HCT116 (cell line): Measurements from ENCODE around the gene P2RX6. TPM values are rescaled to one million over a fixed set of nuclear protein-coding genes. Genes with fewer than 3 reads are reported as not detected.

ENCODE experiments used
- ATAC-seq: fragments of 200-7000 bp; cut with Tn5 transposase; 2 replicates; pipeline ENCODE4 v1.9.1; 2020; ENCODE audit warnings: mild to moderate bottlenecking, moderate library complexity
- BruUV-seq: library from RNA; stranded (reverse); fragments of 400-500 nt; replicated peaks from 2 replicates; lab custom pipeline; 2021; lab: Mats Ljungman, UMichigan
- CTCF ChIA-PET: fragments of 300-600 bp; sonication (Branson Sonifier 250); formaldehyde crosslinking; loops from one replicate; lab custom pipeline; 2021; ENCODE audit warnings: antibody characterized with exemption; lab: Charles Lee
- POLR2A ChIA-PET: fragments of 300-600, 350-600 bp; sonication (Branson Sonifier 250); formaldehyde crosslinking; loops from one replicate; lab custom pipeline; 2021; ENCODE audit warnings: antibody characterized with exemption; lab: Charles Lee
- RAD21 ChIA-PET, 2 experiments: fragments of 300-600 bp; sonication (Branson Sonifier 250); formaldehyde crosslinking; loops; one replicate each; lab custom pipeline; 2023; ENCODE audit warnings: low total read pairs in 2 of 2; ENCODE audit not compliant: uncharacterized antibody in 2 of 2, unreplicated experiment in 2 of 2, low non-redundant PET in 1 of 2; lab: Charles Lee
- DNase-seq: peaks from one replicate; pipeline ENCODE4 v3.0.0-alpha.2; 2010; ENCODE audit warnings: low read depth, low spot score
- H2AFZ ChIP-seq: fragments of 200-600 bp; shearing (Covaris generic), sonication (generic); 2 replicates; pipeline ENCODE4 v1.6.1; 2017; ENCODE audit warnings: low read depth, mixed run types, mixed read lengths, antibody characterized with exemption, low read length; ENCODE audit not compliant: poor library complexity, severe bottlenecking
- H3K27ac ChIP-seq: 2 replicates; pipeline ENCODE4 v1.5.1; 2012; ENCODE audit warnings: low read depth, low read length
- H3K27me3 ChIP-seq: fragments of 200-600 bp; sonication (generic); 2 replicates; pipeline ENCODE4 v1.6.1; 2016; ENCODE audit warnings: mixed run types, low read length, mixed read lengths; ENCODE audit not compliant: insufficient read depth
- H3K36me3 ChIP-seq, 2 experiments: fragments of 200-500 bp in 1 of 2; fragments of 200-600 bp in 1 of 2; sonication (Bioruptor generic) in 1 of 2; sonication (generic) in 1 of 2; 2 replicates each; pipeline versions ENCODE4 v1.5.1 to v1.6.1; 2014 to 2016; ENCODE audit warnings: low read length in 2 of 2, inconsistent platforms in 1 of 2, mixed read lengths in 1 of 2, mixed run types in 1 of 2; ENCODE audit not compliant: insufficient read depth in 2 of 2, control insufficient read depth in 1 of 2
- H3K4me1 ChIP-seq, 2 experiments: fragments of 200-600 bp in 1 of 2; sonication (generic) in 1 of 2; 2 replicates each; pipeline versions ENCODE4 v1.5.1 to v1.6.1; 2012 to 2017; ENCODE audit warnings: low read length in 2 of 2, inconsistent platforms in 1 of 2, mild to moderate bottlenecking in 1 of 2, mixed read lengths in 1 of 2, mixed run types in 1 of 2, moderate library complexity in 1 of 2; ENCODE audit not compliant: insufficient read depth in 2 of 2, control insufficient read depth in 1 of 2
- H3K4me2 ChIP-seq: fragments of 200-600 bp; sonication (generic); 2 replicates; pipeline ENCODE4 v1.6.1; 2017; ENCODE audit warnings: mixed run types, low read length, mixed read lengths
- H3K4me3 ChIP-seq, 2 experiments: fragments of 200-600 bp in 1 of 2; sonication (generic) in 1 of 2; replicated peaks in 1 of 2; 2 replicates each; pipeline ENCODE4 v1.5.1; 2011 to 2016; ENCODE audit warnings: low read length in 2 of 2, control low read depth in 1 of 2, low read depth in 1 of 2, mild to moderate bottlenecking in 1 of 2, mixed read lengths in 1 of 2, mixed run types in 1 of 2
- H3K79me2 ChIP-seq: fragments of 200-600 bp; sonication (generic); 2 replicates; pipeline ENCODE4 v1.6.1; 2017; ENCODE audit warnings: mild to moderate bottlenecking, mixed run types, low read length, moderate library complexity, mixed read lengths; ENCODE audit not compliant: insufficient read depth
- H3K9ac ChIP-seq: fragments of 200-600 bp; sonication (generic); 2 replicates; pipeline ENCODE4 v1.6.1; 2016; ENCODE audit warnings: low read length, mixed read lengths
- H3K9me2 ChIP-seq: fragments of 200-600 bp; sonication (generic), shearing (Covaris generic); 2 replicates; pipeline ENCODE4 v1.6.1; 2017; ENCODE audit warnings: mixed run types, mild to moderate bottlenecking, moderate library complexity; ENCODE audit not compliant: insufficient read depth
- H3K9me3 ChIP-seq, 2 experiments: fragments of 200-500 bp in 1 of 2; fragments of 200-600 bp in 1 of 2; sonication (Bioruptor generic) in 1 of 2; sonication (generic) in 1 of 2; 2 replicates each; pipeline ENCODE4 v1.6.1; 2014 to 2017; ENCODE audit warnings: low read length in 2 of 2, mixed read lengths in 2 of 2, inconsistent platforms in 1 of 2, low read depth in 1 of 2, mild to moderate bottlenecking in 1 of 2, mixed run types in 1 of 2, moderate library complexity in 1 of 2; ENCODE audit not compliant: control insufficient read depth in 1 of 2, insufficient read depth in 1 of 2
- H4K20me1 ChIP-seq: fragments of 200-600 bp; sonication (generic), shearing (Covaris generic); 2 replicates; pipeline ENCODE4 v1.6.1; 2017; ENCODE audit warnings: mixed run types, mild to moderate bottlenecking, moderate library complexity; ENCODE audit not compliant: insufficient read depth
- ATF3 ChIP-seq: IDR thresholded peaks from 2 replicates; pipeline ENCODE4 v1.6.1; 2012
- CEBPB ChIP-seq: IDR thresholded peaks from 2 replicates; pipeline ENCODE4 v1.6.1; 2012; ENCODE audit warnings: low read depth
- EGR1 ChIP-seq: IDR thresholded peaks from 2 replicates; pipeline ENCODE4 v1.6.1; 2012; ENCODE audit warnings: low read depth
- ELF1 ChIP-seq: IDR thresholded peaks from 2 replicates; pipeline ENCODE4 v1.6.1; 2012; ENCODE audit warnings: low read depth, borderline replicate concordance
- EZH2phosphoT487 ChIP-seq: fragments of 200-600 bp; IDR thresholded peaks from 2 replicates; pipeline ENCODE4 v1.6.1; 2018; ENCODE audit warnings: antibody characterized with exemption, borderline replicate concordance
- JUND ChIP-seq: IDR thresholded peaks from 2 replicates; pipeline ENCODE4 v1.6.1; 2012
- POLR2A ChIP-seq: IDR thresholded peaks from 2 replicates; pipeline ENCODE4 v1.7.0; 2011; ENCODE audit warnings: borderline replicate concordance; ENCODE audit not compliant: insufficient read depth, insufficient read length; ENCODE audit errors: extremely low read depth
- POLR2AphosphoS5 ChIP-seq: IDR thresholded peaks from 2 replicates; pipeline ENCODE4 v1.6.1; 2011; ENCODE audit warnings: mild to moderate bottlenecking, low read depth, low read length, moderate library complexity
- RAD21 ChIP-seq: IDR thresholded peaks from 2 replicates; pipeline ENCODE4 v1.6.1; 2012; ENCODE audit warnings: low read depth, mild to moderate bottlenecking
- SP1 ChIP-seq: IDR thresholded peaks from 2 replicates; pipeline ENCODE4 v1.6.1; 2012; ENCODE audit warnings: low read depth
- TCF7L2 ChIP-seq: IDR thresholded peaks from 2 replicates; pipeline ENCODE4 v1.7.0; 2011; ENCODE audit warnings: borderline replicate concordance, inconsistent platforms; ENCODE audit not compliant: insufficient read depth, insufficient read length; ENCODE audit errors: extremely low read depth
- ZFX ChIP-seq: fragments of 450-650 bp; IDR thresholded peaks from 2 replicates; pipeline ENCODE4 v1.6.1; 2017
- ZNF274 ChIP-seq: fragments of 200-500 bp; sonication (Bioruptor generic); IDR thresholded peaks from 2 replicates; pipeline ENCODE4 v1.6.1; 2014; ENCODE audit warnings: mild to moderate bottlenecking, low read depth, low read length, inconsistent platforms
- intact Hi-C: fragments of 100-400 bp; cut with micrococcal nuclease; formaldehyde crosslinking; loops from 2 replicates; pipeline ENCODE4 v1.10.0; 2022
- total RNA-seq: library from RNA; stranded (reverse); gene quantifications from one replicate; pipeline ENCODE4 v1.2.1, GENCODE V29; 2021; ENCODE audit not compliant: unreplicated experiment
- TF ChIP-seq, protein P1 (sequence below): IDR thresholded peaks from 2 replicates; pipeline ENCODE4 v1.6.1; 2011; ENCODE audit warnings: mild to moderate bottlenecking, low read length, moderate library complexity; ENCODE audit not compliant: insufficient replicate concordance; ENCODE audit errors: extremely low read depth

The P2RX6 gene
- total RNA-seq, 1 experiment from 2014 or later: 0.20 TPM

DNA sequence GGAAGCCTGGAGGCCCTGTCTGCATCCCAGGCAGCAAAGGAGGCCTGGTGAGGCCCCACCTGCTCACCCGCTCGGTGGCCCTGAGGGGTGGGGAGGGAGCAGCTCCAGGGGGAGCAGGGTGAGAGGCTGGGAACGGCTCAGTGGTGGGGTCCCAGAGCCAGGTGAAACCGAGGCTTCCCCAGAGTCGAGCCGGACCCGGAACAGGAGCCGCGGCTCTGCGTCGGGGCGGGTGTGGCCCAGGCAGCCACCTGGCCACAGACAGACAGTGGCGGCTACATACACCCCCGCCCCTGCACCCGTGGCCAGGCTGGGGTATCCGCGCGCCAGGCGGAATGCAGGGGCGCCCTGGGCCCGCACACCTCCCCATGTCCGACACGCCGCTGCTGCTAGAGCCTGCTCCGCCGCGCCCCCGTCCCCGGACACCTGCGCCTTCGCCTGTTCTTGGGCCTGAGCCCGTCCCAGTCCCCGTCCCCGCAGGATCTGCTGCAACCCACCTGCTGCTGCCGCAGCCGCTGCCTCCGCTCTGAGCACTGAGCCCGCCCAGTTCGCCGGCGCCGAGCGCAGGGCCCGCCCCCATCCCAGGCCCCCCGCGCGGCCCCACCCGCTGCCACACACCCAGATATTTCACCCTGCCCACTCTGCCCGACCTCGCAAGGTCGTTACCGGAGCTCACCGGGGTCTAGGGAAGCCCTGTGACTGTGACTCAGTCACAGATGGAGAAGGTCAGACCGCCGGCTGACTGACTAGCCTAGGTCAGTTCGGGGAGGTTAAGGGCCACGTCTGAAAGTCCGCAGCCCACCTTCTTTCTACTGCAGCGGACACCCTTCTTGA, 17.3 kb downstream of the P2RX6 start, which contains the start of gene SLC7A4 (continued):
- TF ChIP-seq, protein P1, sequence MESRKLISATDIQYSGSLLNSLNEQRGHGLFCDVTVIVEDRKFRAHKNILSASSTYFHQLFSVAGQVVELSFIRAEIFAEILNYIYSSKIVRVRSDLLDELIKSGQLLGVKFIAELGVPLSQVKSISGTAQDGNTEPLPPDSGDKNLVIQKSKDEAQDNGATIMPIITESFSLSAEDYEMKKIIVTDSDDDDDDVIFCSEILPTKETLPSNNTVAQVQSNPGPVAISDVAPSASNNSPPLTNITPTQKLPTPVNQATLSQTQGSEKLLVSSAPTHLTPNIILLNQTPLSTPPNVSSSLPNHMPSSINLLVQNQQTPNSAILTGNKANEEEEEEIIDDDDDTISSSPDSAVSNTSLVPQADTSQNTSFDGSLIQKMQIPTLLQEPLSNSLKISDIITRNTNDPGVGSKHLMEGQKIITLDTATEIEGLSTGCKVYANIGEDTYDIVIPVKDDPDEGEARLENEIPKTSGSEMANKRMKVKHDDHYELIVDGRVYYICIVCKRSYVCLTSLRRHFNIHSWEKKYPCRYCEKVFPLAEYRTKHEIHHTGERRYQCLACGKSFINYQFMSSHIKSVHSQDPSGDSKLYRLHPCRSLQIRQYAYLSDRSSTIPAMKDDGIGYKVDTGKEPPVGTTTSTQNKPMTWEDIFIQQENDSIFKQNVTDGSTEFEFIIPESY: no peak
- TF ChIP-seq ELF1: no peak

GRCh38 chr22:21032868-21033688, 18.1 kb downstream of the P2RX6 start:
- no peaks in the 10 kb centered on the region for H4K20me1 ChIP-seq
- POLR2A ChIA-PET: no interaction called here
- intact Hi-C loops: no loop called here
- CTCF ChIA-PET: no interaction called here
- H3K9me2 ChIP-seq: no peaks in the 10 kb centered on the region
- H3K9me3 ChIP-seq: no peaks in the 10 kb centered on the region
- no TSS peak for BruUV-seq
- DNase-seq (no peak), ATAC-seq (no peak)
- H3K79me2 ChIP-seq: no peaks in the 10 kb centered on the region
- H3K27me3 ChIP-seq: no peaks in the 10 kb centered on the region
- H3K4me1 ChIP-seq: no peaks in the 10 kb centered on the region
- H3K4me2 ChIP-seq: no peak overlapping the region
- no peak overlapping the region for H3K27ac ChIP-seq
- no peak overlapping the region for H3K4me3 ChIP-seq
- no peak overlapping the region for H3K9ac ChIP-seq
- no peaks in the 10 kb centered on the region for H3K36me3 ChIP-seq
- RAD21 ChIA-PET: no interaction called here
- H2AFZ ChIP-seq: no peak overlapping the region
- TF ChIP-seq ELF1 (no peak), ATF3 (no peak), CEBPB (no peak), TCF7L2 (no peak), JUND (no peak), ZFX (no peak), EGR1 (no peak), RAD21 (no peak), ZNF274 (no peak), EZH2phosphoT487 (no peak), SP1 (no peak), POLR2A (no peak), POLR2AphosphoS5 (no peak)
- TF ChIP-seq, protein P1: no peak
